Liver (tissue), 3 donors: ENCODE results near the gene APOBEC3B.

Experiments used
- ATF3 ChIP-seq: IDR thresholded peaks from 2 replicates; pipeline ENCODE4 v1.6.1; 2016; ENCODE audit warnings: antibody characterized with exemption
- CTCF ChIP-seq: fragments of 150-350 bp; IDR thresholded peaks from 2 replicates; pipeline ENCODE4 v1.5.1; 2017; ENCODE audit warnings: improper control_type of control experiment, low read depth, low read length; ENCODE audit not compliant: missing input control
- EGR1 ChIP-seq, 2 donors: IDR thresholded peaks; 2 replicates each; pipeline ENCODE4 v1.6.1; 2016 to 2018; ENCODE audit warnings: antibody characterized with exemption in 2 of 2, low read depth in 2 of 2
- GABPA ChIP-seq, 2 donors: IDR thresholded peaks in 1 of 2; conservative IDR thresholded peaks in 1 of 2; 2 replicates each; pipeline ENCODE4 v1.6.1; 2016; ENCODE audit warnings: antibody characterized with exemption in 2 of 2, mild to moderate bottlenecking in 1 of 2, moderate library complexity in 1 of 2
- HNF4G ChIP-seq: IDR thresholded peaks from 2 replicates; pipeline ENCODE4 v1.6.1; 2016; ENCODE audit warnings: antibody characterized with exemption
- JUND ChIP-seq, 2 donors: IDR thresholded peaks; 2 replicates each; pipeline ENCODE4 v1.6.1; 2016; ENCODE audit warnings: antibody characterized with exemption in 2 of 2
- RAD21 ChIP-seq, 2 donors: IDR thresholded peaks; 2 replicates each; pipeline ENCODE4 v1.6.1; 2016; ENCODE audit warnings: antibody characterized with exemption in 2 of 2, mild to moderate bottlenecking in 2 of 2
- REST ChIP-seq: IDR thresholded peaks from 2 replicates; pipeline ENCODE4 v1.6.1; 2016; ENCODE audit warnings: antibody characterized with exemption, mild to moderate bottlenecking
- RXRA ChIP-seq, 2 donors: IDR thresholded peaks; 2 replicates each; pipeline ENCODE4 v1.6.1; 2017 to 2018; ENCODE audit warnings: antibody characterized with exemption in 2 of 2, mild to moderate bottlenecking in 1 of 2
- SP1 ChIP-seq: IDR thresholded peaks from 2 replicates; pipeline ENCODE4 v1.6.1; 2018; ENCODE audit warnings: antibody characterized with exemption, mild to moderate bottlenecking
- TAF1 ChIP-seq: conservative IDR thresholded peaks from 2 replicates; pipeline ENCODE4 v1.6.1; 2016; ENCODE audit warnings: antibody characterized with exemption, mild to moderate bottlenecking
- donor health status: healthy.
- donor health status: healthy.

GRCh38 chr22:38946771-38947170 lies 35.4 kb upstream of the APOBEC3B start:
- TF ChIP-seq CTCF (no peak), RAD21 (IDR thresholded peaks at IDR 0.05) (no peak), REST (no peak), RXRA (IDR thresholded peaks at IDR 0.05) (no peak), TAF1 (no peak), ATF3 (no peak), HNF4G (no peak), GABPA (IDR thresholded peaks at IDR 0.05 in 1 of 2, conservative IDR thresholded peaks at IDR 0.05 in 1 of 2) (no peak), SP1 (no peak), EGR1 (IDR thresholded peaks at IDR 0.05; ENCODE audit: low read depth in 2 of 2) (no peak), JUND (IDR thresholded peaks at IDR 0.05) (no peak)
